Parathyroid adenoma (tissue), 2 donors: ENCODE measurements around the gene PDCD4.
A peak's percentile ranks its signal among the peaks of the same experiment; 100 is the strongest.

Experiments used
- H2AFZ ChIP-seq: fragments of 300-600 bp; sonication (generic); one replicate; pipeline ENCODE4 v1.7.0; 2017; ENCODE audit warnings: antibody characterized with exemption, mild to moderate bottlenecking
- H3K27ac ChIP-seq: fragments of 300-600 bp; sonication (generic); one replicate; pipeline ENCODE4 v1.7.0; 2017
- H3K27me3 ChIP-seq: fragments of 300-600 bp; sonication (generic); one replicate; pipeline ENCODE4 v1.7.0; 2017; ENCODE audit warnings: low read length; ENCODE audit not compliant: control insufficient read depth, insufficient read depth
- H3K36me3 ChIP-seq: fragments of 300-600 bp; sonication (generic); one replicate; pipeline ENCODE4 v1.7.0; 2017; ENCODE audit warnings: low read length; ENCODE audit not compliant: control insufficient read depth, insufficient read depth
- H3K4me1 ChIP-seq: fragments of 300-600 bp; sonication (generic); one replicate; pipeline ENCODE4 v1.7.0; 2017; ENCODE audit warnings: control low read depth
- H3K4me2 ChIP-seq: fragments of 300-600 bp; sonication (generic); one replicate; pipeline ENCODE4 v1.7.0; 2017; ENCODE audit warnings: low read length
- H3K4me3 ChIP-seq: fragments of 300-600 bp; sonication (generic); one replicate; pipeline ENCODE4 v1.7.0; 2017; ENCODE audit warnings: low read depth, low read length
- H3K79me2 ChIP-seq: fragments of 300-600 bp; sonication (generic); one replicate; pipeline ENCODE4 v1.7.0; 2017; ENCODE audit warnings: control low read depth
- H3K9ac ChIP-seq: fragments of 300-600 bp; sonication (generic); one replicate; pipeline ENCODE4 v1.7.0; 2017; ENCODE audit warnings: mild to moderate bottlenecking
- H3K9me3 ChIP-seq: fragments of 300-600 bp; sonication (generic); one replicate; pipeline ENCODE4 v1.7.0; 2017; ENCODE audit warnings: low read length; ENCODE audit not compliant: control insufficient read depth
- TF ChIP-seq, protein P1 (sequence below): fragments of 300-600 bp; sonication (generic); IDR thresholded peaks from one replicate; pipeline ENCODE4 v1.7.0; 2017; ENCODE audit warnings: antibody characterized with exemption, mild to moderate bottlenecking
- donor health status: primary hyperparathyroidism.

Gene PDCD4

DNA sequence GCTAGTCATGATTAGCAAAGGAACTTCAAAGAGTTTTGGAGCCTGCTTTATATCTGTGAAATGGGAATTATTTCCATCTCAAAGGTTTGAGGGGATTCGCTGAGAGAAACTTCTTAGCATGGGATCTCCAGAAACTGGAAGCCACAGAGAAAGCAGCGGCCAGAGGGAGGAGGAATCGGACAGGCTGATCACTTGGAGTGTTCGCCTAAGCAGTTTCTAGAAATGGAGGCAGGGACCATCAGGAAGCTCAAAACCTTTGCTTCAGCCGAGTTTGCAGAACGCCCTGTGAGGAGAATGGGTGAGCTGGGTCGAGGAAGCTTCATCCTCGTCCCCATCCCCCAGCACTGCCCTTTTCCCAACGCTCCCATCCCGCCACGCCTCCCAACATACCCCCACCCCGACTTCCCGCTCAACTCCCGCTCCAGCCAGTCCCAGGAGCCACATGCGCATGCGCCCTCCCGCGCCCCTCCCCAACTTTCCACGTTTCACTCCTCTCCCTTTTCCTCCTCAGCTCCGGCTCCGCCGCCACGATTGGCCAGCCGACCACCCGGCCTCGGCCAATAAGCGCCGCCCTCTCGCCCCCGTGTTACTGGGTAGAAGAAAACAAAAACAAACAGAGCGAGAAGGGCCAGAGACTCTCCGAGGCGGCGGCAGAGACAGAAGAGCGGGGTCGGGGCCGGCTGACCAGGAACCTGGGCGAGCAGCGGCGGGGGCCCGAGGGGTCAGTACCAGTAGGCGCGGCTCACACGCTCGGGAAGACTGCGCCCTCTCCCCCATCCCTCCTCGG, at the start of gene PDCD4:
TSS of gene PDCD4 (plus strand) at position 631 of the 787 bp plus-strand sequence. CDS start 4,100 bp downstream, outside the sequence.
- Histone ChIP-seq H3K4me3 (peak within 1 kb of the TSS; percentile 82), H3K9ac (peak within 1 kb of the TSS; percentile 99), H3K4me1 (peaks cover 36% of the 10 kb centered on the region), H3K4me2 (peak within 1 kb of the TSS; percentile 94), H3K36me3 (peaks cover 14% of the 10 kb centered on the region), H3K79me2 (peaks cover 35% of the 10 kb centered on the region), H3K27ac (peak within 1 kb of the TSS; percentile 100), H3K27me3 (no peaks in the 10 kb centered on the region), H2AFZ (peak within 1 kb of the TSS; percentile 84), H3K9me3 (no peaks in the 10 kb centered on the region)
- TF ChIP-seq, protein P1, sequence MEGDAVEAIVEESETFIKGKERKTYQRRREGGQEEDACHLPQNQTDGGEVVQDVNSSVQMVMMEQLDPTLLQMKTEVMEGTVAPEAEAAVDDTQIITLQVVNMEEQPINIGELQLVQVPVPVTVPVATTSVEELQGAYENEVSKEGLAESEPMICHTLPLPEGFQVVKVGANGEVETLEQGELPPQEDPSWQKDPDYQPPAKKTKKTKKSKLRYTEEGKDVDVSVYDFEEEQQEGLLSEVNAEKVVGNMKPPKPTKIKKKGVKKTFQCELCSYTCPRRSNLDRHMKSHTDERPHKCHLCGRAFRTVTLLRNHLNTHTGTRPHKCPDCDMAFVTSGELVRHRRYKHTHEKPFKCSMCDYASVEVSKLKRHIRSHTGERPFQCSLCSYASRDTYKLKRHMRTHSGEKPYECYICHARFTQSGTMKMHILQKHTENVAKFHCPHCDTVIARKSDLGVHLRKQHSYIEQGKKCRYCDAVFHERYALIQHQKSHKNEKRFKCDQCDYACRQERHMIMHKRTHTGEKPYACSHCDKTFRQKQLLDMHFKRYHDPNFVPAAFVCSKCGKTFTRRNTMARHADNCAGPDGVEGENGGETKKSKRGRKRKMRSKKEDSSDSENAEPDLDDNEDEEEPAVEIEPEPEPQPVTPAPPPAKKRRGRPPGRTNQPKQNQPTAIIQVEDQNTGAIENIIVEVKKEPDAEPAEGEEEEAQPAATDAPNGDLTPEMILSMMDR: no peak

DNA sequence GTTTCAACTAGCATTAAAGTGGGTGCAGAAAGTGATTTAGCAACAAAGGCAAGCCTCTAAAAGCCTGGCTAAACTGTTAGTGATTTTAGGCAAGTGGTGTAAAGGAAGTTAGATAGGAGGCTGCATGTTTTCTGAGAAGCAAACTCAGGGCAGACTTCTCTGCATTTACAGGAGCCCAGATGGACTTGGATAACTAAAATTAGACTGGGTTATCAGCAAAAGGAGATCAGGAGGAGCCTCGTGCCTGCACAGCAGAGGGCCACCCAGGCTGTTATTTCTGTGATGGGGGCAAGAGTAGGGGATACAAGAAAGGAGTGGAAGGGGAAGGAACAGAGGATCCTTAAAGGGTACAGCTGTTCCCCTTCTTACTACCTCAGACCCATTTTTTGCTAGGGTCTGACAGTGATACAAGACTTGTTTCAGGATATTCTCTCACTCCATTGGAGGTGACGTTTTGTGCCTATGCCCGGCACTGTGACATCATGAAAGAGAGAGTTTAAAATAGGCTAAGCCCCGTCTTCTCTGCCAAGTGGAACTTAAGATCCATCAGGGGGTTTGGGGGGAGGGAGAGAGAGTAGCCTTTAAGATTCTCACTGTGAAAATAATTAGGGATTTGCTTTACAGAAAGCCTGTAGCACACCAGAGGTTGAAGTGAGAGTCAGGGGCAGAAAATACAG, 49.6 kb upstream of the PDCD4 start:
- peak overlapping the region; percentile 22 for H3K9ac ChIP-seq
- peak overlapping the region; percentile 72 for H3K4me2 ChIP-seq
- H3K36me3 ChIP-seq: no peaks in the 10 kb centered on the region
- H3K79me2 ChIP-seq: no peaks in the 10 kb centered on the region
- H2AFZ ChIP-seq: peak overlapping the region; percentile 66
- H3K27me3 ChIP-seq: no peaks in the 10 kb centered on the region
- H3K9me3 ChIP-seq: no peaks in the 10 kb centered on the region
- peak overlapping the region; percentile 96 for H3K27ac ChIP-seq
- peak overlapping the region; percentile 53 for H3K4me3 ChIP-seq
- peaks cover 73% of the 10 kb centered on the region for H3K4me1 ChIP-seq
- TF ChIP-seq, protein P1: no peak

DNA sequence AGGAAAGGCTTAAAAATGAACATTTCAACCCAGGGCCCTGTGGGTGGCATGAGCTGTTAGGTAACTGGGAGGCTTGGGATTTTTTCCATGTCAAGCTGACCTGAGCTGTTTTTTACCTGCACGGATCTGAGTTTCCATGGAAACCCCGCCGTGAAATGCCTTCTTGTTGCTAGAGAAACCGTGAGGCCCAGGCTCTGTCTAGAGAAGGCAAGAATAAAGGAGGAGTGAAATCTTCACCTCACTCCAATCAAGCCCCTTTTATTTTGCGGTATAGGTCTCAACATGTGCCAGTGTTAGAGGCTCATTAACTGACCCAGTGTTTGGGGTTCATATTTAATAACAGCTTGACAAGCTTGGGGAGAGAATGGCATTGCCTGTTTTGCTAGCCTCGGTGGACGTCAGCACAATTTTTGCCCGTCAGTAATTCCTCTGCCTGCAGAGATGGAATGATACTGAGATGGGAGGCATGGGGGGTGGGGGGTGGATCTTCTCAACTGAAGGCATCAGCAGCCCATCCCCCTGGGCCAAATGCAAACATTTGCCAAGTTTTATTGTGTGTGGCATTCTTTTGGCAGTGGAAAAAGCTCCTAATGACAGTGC, 48.9 kb upstream of the PDCD4 start:
- H2AFZ ChIP-seq: peak overlapping the region; percentile 66
- peak overlapping the region; percentile 72 for H3K4me2 ChIP-seq
- no peaks in the 10 kb centered on the region for H3K9me3 ChIP-seq
- no peaks in the 10 kb centered on the region for H3K79me2 ChIP-seq
- H3K9ac ChIP-seq: no peak overlapping the region
- H3K4me1 ChIP-seq: peaks cover 76% of the 10 kb centered on the region
- H3K4me3 ChIP-seq: peak overlapping the region; percentile 49
- peak overlapping the region; percentile 96 for H3K27ac ChIP-seq
- TF ChIP-seq, protein P1: no peak
- H3K27me3 ChIP-seq: no peaks in the 10 kb centered on the region
- H3K36me3 ChIP-seq: no peaks in the 10 kb centered on the region

DNA sequence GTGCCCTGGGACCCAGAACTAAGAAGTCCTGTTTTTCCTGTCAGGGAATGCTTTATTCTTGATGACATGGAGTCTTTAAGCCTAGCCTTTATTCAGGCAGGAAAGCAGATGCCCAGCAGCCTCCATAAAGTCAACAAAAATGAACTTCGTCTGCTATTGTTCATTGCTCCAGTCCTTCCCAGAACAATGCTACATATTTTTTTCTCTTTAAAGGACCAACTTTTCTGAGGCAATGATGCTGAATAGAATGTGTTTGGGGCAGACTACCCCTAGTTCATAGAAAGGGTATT, 47.6 kb upstream of the PDCD4 start:
- no peaks in the 10 kb centered on the region for H3K9me3 ChIP-seq
- H3K9ac ChIP-seq: no peak overlapping the region
- peak overlapping the region; percentile 70 for H3K4me2 ChIP-seq
- H3K79me2 ChIP-seq: no peaks in the 10 kb centered on the region
- peak overlapping the region; percentile 96 for H3K27ac ChIP-seq
- H3K4me3 ChIP-seq: peak overlapping the region; percentile 49
- H2AFZ ChIP-seq: no peak overlapping the region
- no peaks in the 10 kb centered on the region for H3K27me3 ChIP-seq
- peaks cover 73% of the 10 kb centered on the region for H3K4me1 ChIP-seq
- H3K36me3 ChIP-seq: no peaks in the 10 kb centered on the region
- TF ChIP-seq, protein P1: no peak
